GM12864 (cell line): ENCODE results near the gene CHD6.

Experiments
- DNase-seq: peaks from one replicate; pipeline ENCODE4 v3.0.0-alpha.2; 2011; ENCODE audit warnings: low read depth
- H3K4me3 ChIP-seq: 2 replicates; pipeline ENCODE4 v1.5.1; 2011; ENCODE audit warnings: mild to moderate bottlenecking, low read depth, low read length, control low read depth
- TF ChIP-seq, protein P1 (sequence below): IDR thresholded peaks from 2 replicates; pipeline ENCODE4 v1.5.1; 2011; ENCODE audit warnings: low read depth, mild to moderate bottlenecking, moderate library complexity, low read length, control low read depth, inconsistent platforms; ENCODE audit errors: missing control alignments

Gene CHD6

GRCh38 chr20:41615676-41616075 is 2.5 kb downstream of the CHD6 start:
- DNase-seq: no peak
- no peak overlapping the region for H3K4me3 ChIP-seq
- TF ChIP-seq, protein P1, sequence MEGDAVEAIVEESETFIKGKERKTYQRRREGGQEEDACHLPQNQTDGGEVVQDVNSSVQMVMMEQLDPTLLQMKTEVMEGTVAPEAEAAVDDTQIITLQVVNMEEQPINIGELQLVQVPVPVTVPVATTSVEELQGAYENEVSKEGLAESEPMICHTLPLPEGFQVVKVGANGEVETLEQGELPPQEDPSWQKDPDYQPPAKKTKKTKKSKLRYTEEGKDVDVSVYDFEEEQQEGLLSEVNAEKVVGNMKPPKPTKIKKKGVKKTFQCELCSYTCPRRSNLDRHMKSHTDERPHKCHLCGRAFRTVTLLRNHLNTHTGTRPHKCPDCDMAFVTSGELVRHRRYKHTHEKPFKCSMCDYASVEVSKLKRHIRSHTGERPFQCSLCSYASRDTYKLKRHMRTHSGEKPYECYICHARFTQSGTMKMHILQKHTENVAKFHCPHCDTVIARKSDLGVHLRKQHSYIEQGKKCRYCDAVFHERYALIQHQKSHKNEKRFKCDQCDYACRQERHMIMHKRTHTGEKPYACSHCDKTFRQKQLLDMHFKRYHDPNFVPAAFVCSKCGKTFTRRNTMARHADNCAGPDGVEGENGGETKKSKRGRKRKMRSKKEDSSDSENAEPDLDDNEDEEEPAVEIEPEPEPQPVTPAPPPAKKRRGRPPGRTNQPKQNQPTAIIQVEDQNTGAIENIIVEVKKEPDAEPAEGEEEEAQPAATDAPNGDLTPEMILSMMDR: no peak

DNA sequence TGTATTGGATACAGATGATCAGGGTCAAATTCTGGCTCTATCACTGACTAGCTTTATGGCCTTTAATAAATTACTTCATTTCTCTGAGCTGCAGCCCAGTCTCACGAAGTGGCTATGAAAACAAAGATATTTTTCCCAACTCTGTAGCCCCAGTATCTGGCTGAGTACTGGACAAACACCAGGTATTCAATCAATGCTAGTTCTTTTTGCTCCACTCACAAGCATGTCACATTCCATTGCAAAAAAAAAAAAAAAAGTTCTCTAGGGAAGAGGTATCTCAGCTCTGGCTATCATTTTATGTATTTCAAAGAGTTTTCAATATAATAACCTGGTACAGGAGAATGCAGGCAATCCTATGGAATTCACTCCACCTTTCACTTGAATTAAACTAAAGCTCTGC is 3.1 kb downstream of the CHD6 start:
- H3K4me3 ChIP-seq: no peak overlapping the region
- DNase-seq: no peak
- TF ChIP-seq, protein P1: no peak

- TF ChIP-seq, protein P1: no peak
- H3K4me3 ChIP-seq: no peak overlapping the region
- DNase-seq: no peak
These were observed 4.9 kb downstream of the CHD6 start for GRCh38 chr20:41613321-41613720.

DNA sequence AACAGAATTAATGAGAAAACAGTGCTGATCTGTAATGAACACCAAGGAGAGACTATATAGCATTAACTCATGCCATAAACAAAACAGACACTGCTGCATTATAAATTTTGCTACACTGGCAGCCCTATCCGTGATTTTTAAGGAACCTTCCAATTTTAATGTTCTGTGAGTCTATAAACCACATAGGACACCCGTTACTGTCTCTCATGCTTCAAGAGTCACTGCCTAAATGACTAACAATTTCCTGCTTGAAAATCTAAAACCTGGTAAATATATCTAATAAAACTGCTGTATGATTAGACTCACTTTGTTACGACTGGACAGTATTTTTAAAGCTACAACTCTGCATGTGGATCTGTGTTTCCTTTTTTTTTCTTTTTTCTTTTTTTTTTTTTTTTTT is 8.7 kb downstream of the CHD6 start:
- TF ChIP-seq, protein P1: no peak
- no peak overlapping the region for H3K4me3 ChIP-seq
- DNase-seq: no peak

DNA sequence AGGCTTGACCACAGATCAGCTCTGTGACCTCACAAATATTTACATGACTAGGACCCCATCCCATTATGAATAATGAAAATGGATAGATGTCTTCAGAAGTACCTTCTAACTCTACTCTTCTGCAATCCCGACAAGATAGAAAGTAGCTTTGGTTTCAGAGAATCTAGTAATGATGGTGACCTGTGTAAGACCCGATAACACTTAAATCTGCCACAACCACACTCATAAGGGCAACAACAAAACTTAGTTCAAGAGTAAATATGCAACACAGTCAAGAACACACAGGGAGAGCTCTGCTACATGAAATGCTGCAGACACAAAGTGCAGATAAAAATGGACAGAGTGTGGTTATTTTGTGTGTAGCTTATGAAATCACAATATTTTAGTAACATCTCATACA is 9.6 kb downstream of the CHD6 start:
- DNase-seq: no peak
- TF ChIP-seq, protein P1: no peak
- H3K4me3 ChIP-seq: no peak overlapping the region

GRCh38 chr20:41607791-41608190 is 10.4 kb downstream of the CHD6 start:
- DNase-seq: no peak
- H3K4me3 ChIP-seq: no peak overlapping the region
- TF ChIP-seq, protein P1: no peak

- DNase-seq: no peak
- H3K4me3 ChIP-seq: no peak overlapping the region
- TF ChIP-seq, protein P1: no peak
These were observed 14.2 kb downstream of the CHD6 start for GRCh38 chr20:41604002-41604401.
